ENCODE data around the gene YPEL2. TPM values are rescaled to one million over a fixed set of nuclear protein-coding genes. Genes with fewer than 3 reads are reported as not detected.

Gene YPEL2
- total and polyA plus RNA-seq, 2 of the 13 experiments (the other 11 are each of a cell fraction or from before 2014, with no cell fraction given): 8.5 to 21.1 TPM

- intact Hi-C loops (cut with micrococcal nuclease; ENCODE audit: unreplicated experiment) (no loop called here), in situ Hi-C loops (cut with HindIII; ENCODE audit: extremely low pct_ligation_motif_present, low pct_unique_long_range_greater_than_20kb) (loop anchor here (5.0 kb wide), 1 partner anchor 54 kb away; no protein-coding TSS in a partner anchor)
- peak; percentile 33 for ATAC-seq
- Histone ChIP-seq H4K20me1 (ENCODE audit: insufficient read depth, low read length) (no peaks in the 10 kb centered on the region), H3K27ac (ENCODE audit: extremely low read length, insufficient read depth, low read length) (no peak overlapping the region), H3K9ac (ENCODE audit: insufficient read depth, low read depth, low read length) (no peak overlapping the region), H3K4me1 (ENCODE audit: insufficient read depth, low read length) (peaks cover 80% of the 10 kb centered on the region), H3K4me3 (replicated peaks in 1 of 3; ENCODE audit: insufficient read depth in 1 of 3, low read depth in 2 of 3, low read length in 3 of 3) (no peak overlapping the region), H3K27me3 (ENCODE audit: control insufficient read depth in 1 of 2, insufficient read depth in 2 of 2, low read length in 2 of 2) (peaks cover 0 to 3% of the 10 kb centered on the region in 2 experiments; a peak in 1 of 5 replicates), H2AFZ (ENCODE audit: low read length) (no peak overlapping the region), H3K9me3 (ENCODE audit: low read length) (no peaks in the 10 kb centered on the region), H3K79me2 (ENCODE audit: insufficient read depth, low read length) (no peaks in the 10 kb centered on the region), H3K36me3 (replicated peaks in 1 of 2; ENCODE audit: control insufficient read depth in 1 of 2, insufficient read depth in 2 of 2, low read length in 2 of 2) (no peaks in the 10 kb centered on the region), H3K4me2 (ENCODE audit: low read depth, low read length) (peak overlapping the region; percentile 75)
- DNase-seq (ENCODE audit: low spot score): peak; percentile 88
- ChIA-PET POLR2A (interaction anchor here (1.3 kb wide), 1 partner anchor 53 kb away, joined by 4 read pairs; no protein-coding TSS in a partner anchor), CTCF (ENCODE audit: low intra/inter-chr PET ratio, low total read pairs) (interaction anchor here (1.0 kb wide), 1 partner anchor 9 kb away, joined by 3 read pairs; no protein-coding TSS in a partner anchor)
- peak; percentile 47 for FAIRE-seq
- no TSS peak for BruUV-seq (replicated peaks)
- WGBS (ENCODE audit: low lambda C conversion rate): 7% methylated on average over 6 of the region's 6 CpGs
- TF ChIP-seq LBX2 (CRISPR knock-in tag; IDR thresholded peaks at IDR 0.05; ENCODE audit: borderline replicate concordance) (no peak), CEBPB (IDR thresholded peaks at IDR 0.05; ENCODE audit: borderline replicate concordance, low read depth, low read length) (peak; percentile 54), ZNF3 (CRISPR knock-in tag; IDR thresholded peaks at IDR 0.05) (0 out of 2 replicates have a peak, but pooled peaks have one; percentile 23), ZNF780A (CRISPR knock-in tag; IDR thresholded peaks at IDR 0.05) (no peak), ZNF816 (CRISPR knock-in tag; IDR thresholded peaks at IDR 0.05; ENCODE audit: borderline replicate concordance) (peak; percentile 60; the same call in 1 of the 2 replicates), RARA (CRISPR knock-in tag; IDR thresholded peaks at IDR 0.05) (0 out of 2 replicates have a peak, but pooled peaks have one; percentile 8), ZNF468 (CRISPR knock-in tag; IDR thresholded peaks at IDR 0.05) (no peak), GATAD2A (CRISPR knock-in tag; IDR thresholded peaks at IDR 0.05) (0 out of 2 replicates have a peak, but pooled peaks have one; percentile 17), ZNF543 (CRISPR knock-in tag; IDR thresholded peaks at IDR 0.05) (no peak), TEAD3 (CRISPR knock-in tag; optimal IDR thresholded peaks at IDR 0.05; ENCODE audit: borderline replicate concordance) (peak; percentile 67), ZNF580 (CRISPR knock-in tag; IDR thresholded peaks at IDR 0.05; ENCODE audit: borderline replicate concordance, low read depth) (no peak), PLRG1 (conservative IDR thresholded peaks at IDR 0.05) (no peak), SNAPC2 (CRISPR knock-in tag; IDR thresholded peaks at IDR 0.05) (no peak), MYC (CRISPR knock-in tag; IDR thresholded peaks at IDR 0.05; ENCODE audit: borderline replicate concordance) (peak; percentile 10; the same call in 1 of the 2 replicates), SMAD3 (CRISPR knock-in tag; IDR thresholded peaks at IDR 0.05) (no peak), CHD4 (IDR thresholded peaks at IDR 0.05; ENCODE audit: borderline replicate concordance, low read length) (peak; percentile 58; the same call in 1 of the 2 replicates), SMYD3 (CRISPR knock-in tag; IDR thresholded peaks at IDR 0.05) (no peak), HIC2 (CRISPR knock-in tag; IDR thresholded peaks at IDR 0.05; ENCODE audit: low read depth) (peak; percentile 16; the same call in 1 of the 2 replicates), ZNF362 (CRISPR knock-in tag; IDR thresholded peaks at IDR 0.05; ENCODE audit: borderline replicate concordance) (no peak), ZMYM3 (CRISPR knock-in tag; IDR thresholded peaks at IDR 0.05) (peak; percentile 34; the same call in 1 of the 2 replicates), NR2F6 (IDR thresholded peaks at IDR 0.05) (no peak; the same call in 1 of the 2 replicates), NR2F6 (CRISPR knock-in tag; IDR thresholded peaks at IDR 0.05) (0 out of 2 replicates have a peak, but pooled peaks have one; percentile 12), HDAC1 (CRISPR knock-in tag; IDR thresholded peaks at IDR 0.05) (peak; percentile 29; the same call in 1 of the 2 replicates), ZNF773 (CRISPR knock-in tag; IDR thresholded peaks at IDR 0.05; ENCODE audit: borderline replicate concordance) (no peak), BHLHE40 (IDR thresholded peaks at IDR 0.05; ENCODE audit: low read length) (peak; percentile 15; the same call in 1 of the 2 replicates)
These were observed 90.3 kb downstream of the YPEL2 start for GRCh38 chr17:59421722-59422121.
